NT2/D1 (cell line): ENCODE data around the gene LSM12.
"Not testable (repeated sequence)": the region's sequence is repeated elsewhere in the genome, so short reads cannot be mapped to it uniquely, and the experiment has no call there.

Experiments used
- DNase-seq: peaks from one replicate; pipeline ENCODE4 v3.0.0-alpha.2; 2011; ENCODE audit warnings: low read depth, low spot score
- H3K27me3 ChIP-seq: 2 replicates; pipeline ENCODE4 v1.6.0; 2011; ENCODE audit warnings: mild to moderate bottlenecking; ENCODE audit not compliant: insufficient read length, insufficient read depth
- H3K36me3 ChIP-seq: 2 replicates; pipeline ENCODE4 v1.6.1; 2011; ENCODE audit warnings: mild to moderate bottlenecking, low read length, mixed read lengths; ENCODE audit not compliant: insufficient read depth, insufficient read length
- H3K4me1 ChIP-seq: 2 replicates; pipeline ENCODE4 v1.5.1; 2011; ENCODE audit not compliant: insufficient read depth, insufficient read length
- H3K4me3 ChIP-seq: 2 replicates; pipeline ENCODE4 v1.5.1; 2011; ENCODE audit warnings: low read depth; ENCODE audit not compliant: insufficient read length
- H3K9ac ChIP-seq: 2 replicates; pipeline ENCODE4 v1.6.0; 2011; ENCODE audit warnings: low read depth; ENCODE audit not compliant: insufficient read length
- H3K9me3 ChIP-seq: 2 replicates; pipeline ENCODE4 v1.5.1; 2011; ENCODE audit warnings: mild to moderate bottlenecking, low read length; ENCODE audit not compliant: insufficient read depth
- SUZ12 ChIP-seq: IDR thresholded peaks from 2 replicates; pipeline ENCODE4 v1.6.1; 2011; ENCODE audit not compliant: insufficient read length, insufficient read depth; ENCODE audit errors: extremely low read depth
- YY1 ChIP-seq: IDR thresholded peaks from 2 replicates; pipeline ENCODE4 v1.6.1; 2011; ENCODE audit not compliant: insufficient read length, insufficient read depth
- ZNF274 ChIP-seq: IDR thresholded peaks from 2 replicates; pipeline ENCODE4 v1.6.1; 2011; ENCODE audit warnings: mild to moderate bottlenecking, low read depth, low read length

LSM12 gene

DNA sequence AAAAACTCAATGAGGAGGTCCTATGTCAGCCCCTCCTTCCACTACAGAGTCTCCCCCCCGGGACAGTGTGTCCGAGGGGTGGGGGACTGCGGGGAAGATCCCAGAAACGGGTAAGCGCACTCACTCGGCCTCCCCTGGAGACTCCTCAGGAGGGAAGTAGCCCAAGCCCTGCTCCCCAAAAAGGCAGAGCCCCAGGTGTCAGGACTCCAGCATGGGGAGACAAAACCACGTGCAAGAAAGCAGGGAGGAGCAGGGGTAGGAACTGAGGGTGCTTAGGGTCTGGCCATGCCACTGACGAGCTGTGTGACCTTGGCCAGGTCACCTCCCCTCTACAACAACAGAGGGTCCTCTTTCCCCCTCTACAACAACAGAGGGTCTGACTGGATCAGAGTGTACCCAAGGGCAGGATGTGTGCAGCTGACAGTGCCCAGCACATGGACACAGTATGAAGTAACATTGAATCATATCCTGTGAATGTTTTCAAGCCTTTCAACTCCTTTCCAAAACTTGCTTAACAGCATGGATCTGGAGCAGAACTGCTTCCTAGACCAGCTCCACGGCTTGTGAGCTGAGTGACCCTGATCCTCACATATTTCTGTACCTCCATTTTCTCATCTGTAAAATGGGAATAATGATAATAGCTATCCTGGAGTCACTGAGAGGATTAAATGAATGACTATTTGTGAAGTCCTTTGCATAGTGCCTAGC is 64.2 kb downstream of the LSM12 start:
- TF ChIP-seq ZNF274 (no peak), YY1 (no peak), SUZ12 (no peak)
- no peak overlapping the region for H3K4me3 ChIP-seq
- H3K9ac ChIP-seq: no peak overlapping the region
- DNase-seq: no peak
- peaks cover 6% of the 10 kb centered on the region for H3K4me1 ChIP-seq
- no peaks in the 10 kb centered on the region for H3K36me3 ChIP-seq
- H3K27me3 ChIP-seq: peaks cover 35% of the 10 kb centered on the region
- H3K9me3 ChIP-seq: no peaks in the 10 kb centered on the region

DNA sequence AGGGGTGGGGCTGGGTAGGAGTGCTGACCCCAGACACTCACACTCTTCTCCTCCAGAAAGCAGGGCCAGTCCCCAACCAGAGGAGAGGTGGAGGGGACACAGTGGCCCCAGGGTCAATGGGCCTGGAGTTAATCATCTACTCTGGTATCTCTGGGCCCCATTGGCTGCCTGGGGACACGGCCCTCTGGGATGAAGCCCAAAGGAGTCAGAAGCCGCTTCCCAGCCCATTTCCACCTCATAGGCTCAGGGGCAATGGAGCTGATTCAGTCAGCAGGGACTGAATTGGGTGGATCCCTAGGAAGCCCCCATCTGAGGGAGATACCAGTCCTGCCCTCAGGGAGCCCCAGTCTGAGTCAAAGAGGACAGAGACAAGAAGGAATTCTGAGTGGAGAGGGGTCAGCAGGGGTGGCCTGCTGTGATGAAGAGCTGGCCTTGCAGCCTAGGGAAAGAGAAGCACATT is 65.0 kb downstream of the LSM12 start:
- H3K4me1 ChIP-seq: peaks cover 6% of the 10 kb centered on the region
- TF ChIP-seq SUZ12 (no peak), ZNF274 (no peak), YY1 (no peak)
- no peak for DNase-seq

DNA sequence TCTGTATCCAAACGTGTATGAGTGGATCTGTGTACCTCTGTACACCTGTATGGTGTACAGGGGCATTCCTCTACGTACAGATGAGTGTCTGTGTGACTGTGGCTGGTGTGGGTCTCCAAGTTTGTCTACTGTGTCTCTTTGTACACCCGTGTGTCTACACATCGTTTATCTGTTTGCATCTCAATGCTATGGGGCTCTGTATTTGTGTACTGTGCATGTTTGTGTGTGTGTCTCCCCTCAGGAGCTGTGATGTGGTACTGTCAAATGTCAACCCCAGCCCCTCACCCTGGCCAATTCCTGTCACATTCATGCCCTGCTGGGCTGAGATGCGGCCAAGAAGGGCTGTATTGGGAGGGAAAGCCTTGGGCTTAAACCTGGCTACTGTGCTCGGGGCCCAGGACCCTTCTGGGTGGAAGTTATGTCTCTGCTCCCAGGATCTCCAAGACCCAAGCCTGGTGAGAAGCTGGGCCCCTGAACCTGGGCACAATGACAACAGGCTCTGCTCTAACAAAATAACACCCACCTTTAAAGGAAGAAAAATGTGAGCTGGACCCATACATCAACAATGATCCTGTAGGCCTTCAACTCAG is 65.5 kb downstream of the LSM12 start:
- Histone ChIP-seq H3K9ac (no peak overlapping the region), H3K36me3 (no peaks in the 10 kb centered on the region), H3K9me3 (no peaks in the 10 kb centered on the region), H3K27me3 (peaks cover 31% of the 10 kb centered on the region), H3K4me1 (peaks cover 6% of the 10 kb centered on the region), H3K4me3 (no peak overlapping the region)
- TF ChIP-seq YY1: no peak
- no peak for TF ChIP-seq ZNF274
- no peak for TF ChIP-seq SUZ12
- no peak for DNase-seq

More for the DNA sequence above, 65.0 kb downstream of the LSM12 start:
- no peaks in the 10 kb centered on the region for H3K9me3 ChIP-seq
- no peak overlapping the region for H3K9ac ChIP-seq
- peaks cover 35% of the 10 kb centered on the region for H3K27me3 ChIP-seq
- no peaks in the 10 kb centered on the region for H3K36me3 ChIP-seq
- no peak overlapping the region for H3K4me3 ChIP-seq

DNA sequence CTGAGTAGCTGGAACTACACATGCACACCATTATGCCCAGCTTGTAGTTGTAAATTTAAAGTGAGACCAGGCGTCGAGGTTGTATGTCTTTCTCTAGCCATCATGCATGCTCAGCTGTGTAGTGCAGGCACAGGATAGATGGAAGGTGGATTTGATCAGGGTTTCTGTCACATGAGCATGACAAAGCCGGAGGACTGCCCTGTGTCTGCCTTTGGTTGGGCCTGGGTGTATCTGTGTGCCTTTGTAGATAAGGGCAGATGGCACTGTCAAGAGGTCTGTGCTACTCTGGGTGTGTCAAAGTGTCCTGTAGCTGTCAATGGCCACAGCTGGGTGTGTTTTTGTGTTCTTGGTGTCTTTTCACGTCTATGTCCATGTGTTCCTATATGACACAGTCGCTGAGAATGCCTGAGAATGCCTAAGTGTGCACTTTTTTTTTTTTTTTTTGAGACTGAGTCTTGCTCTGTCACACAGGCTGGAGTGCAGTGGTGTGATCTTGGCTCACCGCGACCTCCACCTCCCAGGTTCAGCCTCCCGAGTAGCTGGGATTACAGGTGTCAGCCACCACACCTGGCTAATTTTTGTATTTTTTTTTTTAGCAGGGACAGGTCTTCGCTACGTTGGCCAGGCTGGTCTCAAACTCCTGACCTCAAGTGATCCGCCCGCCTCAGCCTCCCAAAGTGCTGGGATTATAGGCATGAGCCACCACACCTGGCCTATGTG is 66.2 kb downstream of the LSM12 start:
- H3K4me1 ChIP-seq: peaks cover 3% of the 10 kb centered on the region
- no peaks in the 10 kb centered on the region for H3K36me3 ChIP-seq
- peaks cover 24% of the 10 kb centered on the region for H3K27me3 ChIP-seq
- no peak overlapping the region for H3K9ac ChIP-seq
- no peak for DNase-seq
- no peak for TF ChIP-seq SUZ12
- no peak for TF ChIP-seq YY1
- H3K4me3 ChIP-seq: no peak overlapping the region
- H3K9me3 ChIP-seq: no peaks in the 10 kb centered on the region

DNA sequence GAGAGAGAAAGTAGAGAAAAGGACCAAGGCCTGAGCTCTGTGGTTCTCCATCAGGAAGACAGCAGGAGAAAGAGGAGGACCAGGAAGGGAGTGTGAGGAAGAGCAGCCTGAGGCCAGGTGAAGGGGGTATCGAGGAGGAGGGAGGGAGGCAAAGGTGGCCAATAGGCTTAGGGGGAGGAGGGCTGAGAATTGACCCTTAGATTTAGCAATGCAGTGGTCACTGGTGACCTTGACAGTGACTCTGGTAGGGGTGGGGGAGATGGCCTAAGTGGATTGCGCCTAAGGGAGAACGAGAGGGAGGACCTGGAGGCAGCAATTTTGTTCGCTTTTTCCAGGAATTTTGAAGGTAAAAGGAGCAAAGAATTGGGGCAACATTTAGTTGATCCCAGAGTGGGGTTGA is 67.4 kb downstream of the LSM12 start:
- H3K36me3 ChIP-seq: no peaks in the 10 kb centered on the region
- DNase-seq: no peak
- H3K4me1 ChIP-seq: peaks cover 3% of the 10 kb centered on the region
- no peak overlapping the region for H3K9ac ChIP-seq
- H3K9me3 ChIP-seq: no peaks in the 10 kb centered on the region
- H3K27me3 ChIP-seq: peaks cover 11% of the 10 kb centered on the region
- TF ChIP-seq YY1: no peak
- no peak for TF ChIP-seq ZNF274
- TF ChIP-seq SUZ12: no peak
- no peak overlapping the region for H3K4me3 ChIP-seq

DNA sequence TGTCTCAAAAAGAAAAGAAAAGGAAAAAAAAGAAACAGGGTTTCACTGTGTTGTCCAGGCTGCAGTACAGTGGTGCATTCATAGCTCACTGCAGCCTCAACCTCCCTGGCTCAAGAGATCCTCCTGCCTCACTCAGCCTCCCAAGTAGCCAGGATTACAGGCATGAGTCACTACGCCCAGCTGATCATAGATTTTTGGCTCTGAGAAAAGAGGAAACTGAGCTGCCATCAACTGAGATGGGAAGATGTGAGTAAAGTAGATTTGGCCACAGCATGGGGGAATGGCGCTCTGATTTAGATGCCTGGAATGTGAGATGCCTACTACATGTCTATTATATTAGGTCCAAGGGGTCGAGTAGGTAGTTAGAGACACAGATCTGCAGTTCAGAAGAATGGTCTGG is 67.9 kb downstream of the LSM12 start:
- TF ChIP-seq YY1 (no peak), SUZ12 (no peak), ZNF274 (no peak)
- Histone ChIP-seq H3K4me3 (no peak overlapping the region), H3K9me3 (no peaks in the 10 kb centered on the region), H3K27me3 (peaks cover 6% of the 10 kb centered on the region), H3K4me1 (peaks cover 3% of the 10 kb centered on the region), H3K36me3 (no peaks in the 10 kb centered on the region), H3K9ac (no peak overlapping the region)
- no peak for DNase-seq

DNA sequence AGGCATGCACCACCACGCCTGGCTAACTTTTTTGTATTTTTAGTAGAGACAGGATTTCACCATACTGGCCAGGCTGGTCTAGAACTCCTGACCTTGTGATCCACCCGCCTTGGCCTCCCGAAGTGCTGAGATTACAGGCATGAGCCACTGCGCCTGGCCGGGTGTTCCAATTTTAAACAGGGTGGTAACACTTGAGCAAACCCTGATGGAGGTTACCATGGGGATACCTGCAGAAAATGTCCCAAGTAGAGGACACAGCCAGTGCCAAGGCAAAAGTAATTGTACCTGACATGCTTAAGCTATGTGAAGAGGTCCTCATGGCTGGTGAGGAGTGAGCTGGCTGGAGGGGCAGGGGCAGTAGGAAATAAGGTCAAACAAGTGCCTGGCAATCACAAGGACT is 69.3 kb downstream of the LSM12 start:
- H3K4me3 ChIP-seq, H3K9ac ChIP-seq, H3K9me3 ChIP-seq, H3K4me1 ChIP-seq, H3K27me3 ChIP-seq, H3K36me3 ChIP-seq, DNase-seq: not testable (repeated sequence)
